ENCODE results near the gene SPOCD1. TPM values are rescaled to one million over a fixed set of nuclear protein-coding genes. Genes with fewer than 3 reads are reported as not detected.

Gene SPOCD1
- total and polyA plus RNA-seq, 2 experiments from 2014 or later: 0.73 to 1.3 TPM

GRCh38 chr1:31792116-31792515, 23.7 kb downstream of the SPOCD1 start:
- peaks cover 22% of the 10 kb centered on the region for H3K27me3 Mint-ChIP-seq (ENCODE audit: insufficient read depth, low read depth, poor library complexity)
- no peak for TF ChIP-seq NANOG (IDR thresholded peaks at IDR 0.05; ENCODE audit: borderline replicate concordance)
- TF ChIP-seq STAT1 (IDR thresholded peaks at IDR 0.05; ENCODE audit: unreplicated experiment): no peak
- no peak for TF ChIP-seq CREB1 (CRISPR knock-in tag; IDR thresholded peaks at IDR 0.05; ENCODE audit: low read depth)
- no peak for TF ChIP-seq ZNF114 (CRISPR knock-in tag; IDR thresholded peaks at IDR 0.05)
- TF ChIP-seq CTCF (conservative IDR thresholded peaks at IDR 0.05; ENCODE audit: low read depth in 2 of 2): no peak
- Histone ChIP-seq H2AFZ (no peak overlapping the region), H3F3A (replicated peaks; ENCODE audit: low read depth) (0 out of 2 replicates have a peak, but pooled peaks cover 10% of the 10 kb centered on the region), H3K9me2 (ENCODE audit: insufficient read depth) (no peaks in the 10 kb centered on the region), H3K4me3 (no peak overlapping the region), H3K4me2 (no peak overlapping the region), H3K27ac (ENCODE audit: low read depth) (no peak overlapping the region), H3K79me2 (replicated peaks; ENCODE audit: insufficient read depth) (no peaks in the 10 kb centered on the region), H3K36me3 (ENCODE audit: insufficient read depth) (no peaks in the 10 kb centered on the region), H4K20me1 (replicated peaks; ENCODE audit: insufficient read depth) (no peaks in the 10 kb centered on the region), H3K27me3 (ENCODE audit: insufficient read depth) (no peaks in the 10 kb centered on the region), H3K4me1 (ENCODE audit: insufficient read depth) (peaks cover 5% of the 10 kb centered on the region)
- peaks cover 8% of the 10 kb centered on the region for H3K4me1 Mint-ChIP-seq
- ATAC-seq (no peak), DNase-seq (ENCODE audit: low spot score) (no peak)
- no peak overlapping the region for H3K4me3 Mint-ChIP-seq
- H3K27ac Mint-ChIP-seq: no peak overlapping the region
- no peaks in the 10 kb centered on the region for H3K9me3 Mint-ChIP-seq
- no peaks in the 10 kb centered on the region for H3K36me3 Mint-ChIP-seq (ENCODE audit: low read depth)

- no peaks in the 10 kb centered on the region for H3K27me3 ChIP-seq (ENCODE audit: insufficient read depth)
- Mint-ChIP-seq H3K9me3 (no peaks in the 10 kb centered on the region), H3K4me3 (no peak overlapping the region), H3K36me3 (ENCODE audit: low read depth) (no peaks in the 10 kb centered on the region), H3K27ac (no peak overlapping the region), H3K4me1 (peaks cover 8% of the 10 kb centered on the region), H3K27me3 (ENCODE audit: insufficient read depth, low read depth, poor library complexity) (peaks cover 18% of the 10 kb centered on the region)
- 0 out of 2 replicates have a peak, but pooled peaks cover 10% of the 10 kb centered on the region for H3F3A ChIP-seq (replicated peaks; ENCODE audit: low read depth)
- peaks cover 5% of the 10 kb centered on the region for H3K4me1 ChIP-seq (ENCODE audit: insufficient read depth)
- no peak overlapping the region for H3K27ac ChIP-seq (ENCODE audit: low read depth)
- ATAC-seq: no peak
- no peak overlapping the region for H2AFZ ChIP-seq
- no peak for TF ChIP-seq EZH2 (IDR thresholded peaks at IDR 0.05; ENCODE audit: low read depth, unreplicated experiment)
- TF ChIP-seq REST (IDR thresholded peaks at IDR 0.05; ENCODE audit: unreplicated experiment): no peak
- no peak for TF ChIP-seq EZH2phosphoT487 (IDR thresholded peaks at IDR 0.05; ENCODE audit: unreplicated experiment)
- no peak for TF ChIP-seq CREB1 (CRISPR knock-in tag; IDR thresholded peaks at IDR 0.05; ENCODE audit: low read depth)
- no peak for TF ChIP-seq CTCF (conservative IDR thresholded peaks at IDR 0.05; ENCODE audit: low read depth in 2 of 2)
- TF ChIP-seq NANOG (IDR thresholded peaks at IDR 0.05; ENCODE audit: borderline replicate concordance): no peak
- TF ChIP-seq STAT1 (IDR thresholded peaks at IDR 0.05; ENCODE audit: unreplicated experiment): no peak
- H3K36me3 ChIP-seq (ENCODE audit: insufficient read depth): no peaks in the 10 kb centered on the region
- H3K79me2 ChIP-seq (replicated peaks; ENCODE audit: insufficient read depth): no peaks in the 10 kb centered on the region
- no peak overlapping the region for H3K4me3 ChIP-seq
- DNase-seq (ENCODE audit: low spot score): no peak
- H3K4me2 ChIP-seq: no peak overlapping the region
- no peaks in the 10 kb centered on the region for H4K20me1 ChIP-seq (replicated peaks; ENCODE audit: insufficient read depth)
- H3K9me2 ChIP-seq (ENCODE audit: insufficient read depth): no peaks in the 10 kb centered on the region
Measured at GRCh38 chr1:31791131-31791858, 24.5 kb downstream of the SPOCD1 start.

Data from GM23338 (cell line).